Heart right ventricle (tissue), 16 donors: ENCODE data around the gene FKBP1B. TPM values are rescaled to one million over a fixed set of nuclear protein-coding genes. Genes with fewer than 3 reads are reported as not detected.

ENCODE experiments used
- ATAC-seq, 8 donors: fragments of 200-7000 bp; cut with Tn5 transposase; one replicate each; pipeline ENCODE4 v1.9.1; 2020; ENCODE audit warnings: mild to moderate bottlenecking in 8 of 8, moderate library complexity in 8 of 8, moderate number of reproducible peaks in 1 of 8
- DNase-seq, 2 donors: peaks; one replicate each; pipeline ENCODE4 v3.0.0-alpha.2; 2020
- H3K27ac ChIP-seq, 10 donors: fragments of 200-600 bp; sonication (generic) in 2 of 10; one replicate each; pipeline versions ENCODE4 v1.5.0 to v1.8.0; 2020 to 2022; ENCODE audit warnings: mild to moderate bottlenecking in 3 of 10
- H3K27me3 ChIP-seq, 7 donors: fragments of 200-600 bp; one replicate each; pipeline ENCODE4 v1.8.0; 2021 to 2022; ENCODE audit warnings: mild to moderate bottlenecking in 2 of 7
- H3K36me3 ChIP-seq, 9 donors: fragments of 200-600 bp; sonication (generic) in 1 of 9; one replicate each; pipeline versions ENCODE4 v1.5.0 to v1.8.0; 2020 to 2022; ENCODE audit warnings: mild to moderate bottlenecking in 2 of 9
- H3K4me1 ChIP-seq, 9 donors: fragments of 200-600 bp; sonication (generic) in 1 of 9; one replicate each; pipeline versions ENCODE4 v1.5.0 to v1.8.0; 2020 to 2022; ENCODE audit warnings: mild to moderate bottlenecking in 4 of 9
- H3K4me3 ChIP-seq, 10 donors: fragments of 200-600 bp; sonication (generic) in 2 of 10; one replicate each; pipeline versions ENCODE4 v1.5.0 to v1.8.0; 2020 to 2022; ENCODE audit warnings: mild to moderate bottlenecking in 7 of 10, moderate library complexity in 2 of 10
- H3K9me3 ChIP-seq, 11 donors: fragments of 200-600 bp in 10 of 11; sonication (generic) in 2 of 11; one replicate each; pipeline versions ENCODE4 v1.5.0 to v1.8.0; 2013 to 2022; ENCODE audit warnings: mild to moderate bottlenecking in 2 of 11, control low read depth in 1 of 11, moderate library complexity in 1 of 11
- WGBS, 2 donors: extraction: QIAGEN DNeasy Blood & Tissue Kit; methylation state at CpG; one replicate each; pipeline ENCODE4 v1.1.7; 2013; ENCODE audit warnings: inconsistent platforms in 1 of 2; 5-methylcytosine and 5-hydroxymethylcytosine counted together
- intact Hi-C, 10 donors: fragments of 100-400 bp; cut with DNase I; formaldehyde crosslinking; loops; one replicate each; pipeline versions ENCODE4 v1.11.1 to v1.14.2; 2022
- polyA plus RNA-seq, 2 donors: library from polyadenylated mRNA; stranded (reverse); fragments of 200-250 nt; gene quantifications; one replicate each; pipeline ENCODE4 v1.2.3, GENCODE V29; 2013
- total RNA-seq, 10 donors: library from RNA; stranded (reverse); fragmentation: NEBNext Ultra II Directional in 3 of 10; extraction: Animal tissue kit (Norgen Biotek cat#: 25700) in 3 of 10; gene quantifications; one replicate each; pipeline versions ENCODE4 v1.2.1 to v1.2.4, GENCODE V29; 2021 to 2023
- TF ChIP-seq, protein P1 (sequence below), 9 donors: fragments of 200-600 bp; sonication (generic) in 2 of 9; IDR thresholded peaks; one replicate each; pipeline versions ENCODE4 v1.5.0 to v1.8.0; 2021 to 2022; ENCODE audit warnings: antibody characterized with exemption in 9 of 9, mild to moderate bottlenecking in 5 of 9, moderate library complexity in 1 of 9
- donor health status: Arrhythmogenic right ventricular cardiomyopathy.
- donor health status: ischemic (EF 13 %, LVEDD 7.1; RV severe dilation, severe dysfunction).
- donor health status: healthy with polysubstance abuse.
- donor health status: DM: no; HTN: yes; CAD: no.
- donor health status: DM: no; HTN: no; CAD: no.
- donor health status: ischemic (EF 25% LVEDD 6.9; RV normal size, moderate dysfunction).
- donor health status: ischemic (EF 25% LVEDD 5.7; RV mildly dilated, moderate dysfunction).
- donor health status: healthy.
- donor health status: DM: yes; HTN: yes; CAD: no.
- donor health status: Ischemic cardiomyopathy.
- donor health status: ischemic (EF 35%, LVEDD 5.7; RV mildly dilated, moderate dysfunction).
- donor health status: nonischemic (EF 11% LVEDD 7.7; RV severe dilation, severe dysfunction).
- donor health status: DM: yes; HTN: yes; CAD: no.
- donor health status: PGD.
- donor health status: ischemic (EF 29% LVEDD 5.4; RV normal size, mild dysfunction).
- donor health status: nonischemic (EF 23%, LVEDD 6.1; RV moderate dilation, normal function).

FKBP1B gene
- total and polyA plus RNA-seq, 12 donors = 0.61 to 6.3 (median 1.7) TPM; not detected in 1

DNA sequence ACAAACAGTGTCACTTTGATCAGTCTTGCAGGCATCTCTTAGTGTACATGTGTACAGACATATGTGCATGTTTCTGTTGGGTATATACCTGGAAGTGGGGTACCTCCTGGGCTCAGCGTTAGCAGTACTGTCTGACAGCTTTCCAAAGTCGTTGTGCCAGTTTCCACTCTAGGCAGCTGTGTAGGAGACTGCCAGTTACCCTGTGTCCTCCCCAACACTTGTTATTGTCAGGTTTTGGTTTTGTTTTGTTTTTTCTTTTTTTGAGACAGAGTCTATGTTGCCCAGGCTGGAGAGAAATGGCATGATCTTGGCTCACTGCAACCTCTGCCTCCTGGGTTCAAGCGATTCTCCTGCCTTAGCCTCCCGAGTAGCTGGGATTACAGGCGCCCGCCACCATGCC, 6.2 kb downstream of the FKBP1B start:
- DNase-seq = no peak
- Histone ChIP-seq H3K4me1 (peaks cover 0 to 1% (median 0%) of the 10 kb centered on the region in 9 donors), H3K27me3 (no peaks in the 10 kb centered on the region), H3K36me3 (peaks cover 0 to 4% (median 0%) of the 10 kb centered on the region in 9 donors), H3K9me3 (peaks cover 0 to 4% (median 0%) of the 10 kb centered on the region in 11 donors), H3K27ac (no peak overlapping the region), H3K4me3 (no peak overlapping the region)
- WGBS, 2 donors = 90 to 94% methylated on average over 6 of the region's 6 CpGs
- intact Hi-C loops = loop anchor here in 1 of 10 donors (10.0 kb wide), 1 partner anchor 121 kb away; no protein-coding TSS in a partner anchor
- no peak for ATAC-seq
- TF ChIP-seq, protein P1, sequence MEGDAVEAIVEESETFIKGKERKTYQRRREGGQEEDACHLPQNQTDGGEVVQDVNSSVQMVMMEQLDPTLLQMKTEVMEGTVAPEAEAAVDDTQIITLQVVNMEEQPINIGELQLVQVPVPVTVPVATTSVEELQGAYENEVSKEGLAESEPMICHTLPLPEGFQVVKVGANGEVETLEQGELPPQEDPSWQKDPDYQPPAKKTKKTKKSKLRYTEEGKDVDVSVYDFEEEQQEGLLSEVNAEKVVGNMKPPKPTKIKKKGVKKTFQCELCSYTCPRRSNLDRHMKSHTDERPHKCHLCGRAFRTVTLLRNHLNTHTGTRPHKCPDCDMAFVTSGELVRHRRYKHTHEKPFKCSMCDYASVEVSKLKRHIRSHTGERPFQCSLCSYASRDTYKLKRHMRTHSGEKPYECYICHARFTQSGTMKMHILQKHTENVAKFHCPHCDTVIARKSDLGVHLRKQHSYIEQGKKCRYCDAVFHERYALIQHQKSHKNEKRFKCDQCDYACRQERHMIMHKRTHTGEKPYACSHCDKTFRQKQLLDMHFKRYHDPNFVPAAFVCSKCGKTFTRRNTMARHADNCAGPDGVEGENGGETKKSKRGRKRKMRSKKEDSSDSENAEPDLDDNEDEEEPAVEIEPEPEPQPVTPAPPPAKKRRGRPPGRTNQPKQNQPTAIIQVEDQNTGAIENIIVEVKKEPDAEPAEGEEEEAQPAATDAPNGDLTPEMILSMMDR (IDR thresholded peaks at IDR 0.05) = no peak

DNA sequence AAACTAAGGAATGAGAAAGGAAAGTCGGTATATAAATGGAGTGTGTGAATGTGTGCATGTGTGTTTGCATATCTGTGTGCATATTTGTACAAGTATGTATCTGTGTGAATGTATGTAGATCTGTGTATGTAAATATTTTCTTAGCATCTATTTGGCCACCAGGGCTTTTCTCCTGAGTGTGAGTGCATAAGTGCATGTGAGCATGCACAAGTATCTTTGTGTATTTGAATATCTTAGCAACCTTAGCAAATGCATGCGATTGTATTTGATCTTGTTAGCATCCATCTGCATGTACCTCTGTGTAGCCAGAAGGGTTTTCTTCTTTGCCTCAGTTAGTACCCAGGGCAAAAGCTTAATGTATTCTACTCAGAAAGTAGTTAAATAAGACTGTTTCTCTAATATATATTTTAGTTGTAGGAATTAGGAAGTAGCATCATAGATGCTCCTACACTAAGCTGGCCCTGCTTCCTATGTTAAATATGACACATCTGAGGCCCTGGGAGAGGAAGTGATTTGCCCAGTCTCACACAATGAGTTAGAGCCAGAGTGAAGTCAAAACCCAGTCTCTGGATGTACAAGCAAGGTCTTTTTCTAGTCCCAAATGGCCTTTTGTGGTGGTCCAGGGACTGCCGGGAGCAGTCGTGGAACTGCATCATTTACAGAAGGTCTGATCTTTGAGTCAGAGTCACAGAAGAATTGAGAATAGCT, 9.2 kb downstream of the FKBP1B start:
- ATAC-seq = no peak
- intact Hi-C loops = loop anchor here in 1 of 10 donors (10.0 kb wide), 1 partner anchor 124 kb away; no protein-coding TSS in a partner anchor
- Histone ChIP-seq H3K27ac (no peak overlapping the region), H3K4me3 (no peak overlapping the region), H3K27me3 (no peaks in the 10 kb centered on the region), H3K36me3 (peaks cover 0 to 6% (median 0%) of the 10 kb centered on the region in 9 donors), H3K4me1 (no peaks in the 10 kb centered on the region), H3K9me3 (peaks cover 0 to 4% (median 0%) of the 10 kb centered on the region in 11 donors)
- TF ChIP-seq, protein P1 (IDR thresholded peaks at IDR 0.05) = no peak
- 90 to 91% methylated on average over 4 of the region's 4 CpGs for WGBS, 2 donors
- DNase-seq = no peak

DNA sequence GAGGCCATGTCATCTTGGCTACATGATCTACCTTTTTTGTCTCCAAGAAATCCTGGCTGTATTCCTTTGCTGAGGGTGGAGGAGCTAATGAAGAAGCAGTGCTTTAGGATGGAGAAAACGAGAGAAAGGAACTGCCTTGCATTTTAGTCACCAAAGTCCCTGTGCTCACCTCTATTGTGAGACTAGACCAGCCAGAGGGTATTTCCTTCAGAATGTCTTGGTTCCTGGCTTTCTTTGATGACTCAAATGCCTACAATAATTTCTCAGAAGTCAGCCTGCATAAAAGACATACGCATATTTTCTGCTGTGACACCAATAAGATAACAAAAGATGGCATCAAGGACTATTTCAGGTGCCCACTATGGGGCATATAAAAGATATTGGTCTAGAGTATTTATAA, 15.8 kb downstream of the FKBP1B start:
- H3K9me3 ChIP-seq = no peaks in the 10 kb centered on the region
- H3K4me3 ChIP-seq = no peak overlapping the region
- H3K4me1 ChIP-seq = no peaks in the 10 kb centered on the region
- ATAC-seq = no peak
- H3K36me3 ChIP-seq = peaks cover 0 to 61% (median 20%) of the 10 kb centered on the region in 9 donors
- intact Hi-C loops = no loop called here
- no peaks in the 10 kb centered on the region for H3K27me3 ChIP-seq
- TF ChIP-seq, protein P1 (IDR thresholded peaks at IDR 0.05) = no peak
- WGBS, 2 donors = 82 to 84% methylated on average over 2 of the region's 2 CpGs
- no peak overlapping the region for H3K27ac ChIP-seq
- no peak for DNase-seq

DNA sequence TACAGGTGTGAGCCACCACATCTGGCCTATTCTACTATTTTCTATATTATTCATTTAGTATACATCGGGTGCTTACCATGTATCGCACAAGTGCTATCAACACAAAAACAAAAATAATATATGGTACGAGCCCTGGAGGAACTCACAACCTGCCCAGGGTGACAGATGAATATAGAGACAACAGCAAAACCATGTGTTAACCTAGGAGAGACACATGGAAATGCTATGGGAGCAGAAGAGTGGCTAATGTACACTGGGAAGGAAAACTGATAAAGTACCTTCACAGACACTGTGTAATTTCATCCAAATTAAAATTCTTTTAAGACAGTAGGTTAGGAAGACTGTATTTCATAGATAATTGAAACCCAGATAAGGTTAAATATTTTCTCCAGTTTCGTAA, 22.7 kb downstream of the FKBP1B start:
- DNase-seq (no peak), ATAC-seq (no peak)
- intact Hi-C loops = no loop called here
- no peak overlapping the region for H3K4me3 ChIP-seq
- peaks cover under 1 to 19% (median 15%) of the 10 kb centered on the region in 9 donors for H3K4me1 ChIP-seq
- TF ChIP-seq, protein P1 (IDR thresholded peaks at IDR 0.05) = no peak
- H3K27me3 ChIP-seq = no peaks in the 10 kb centered on the region
- WGBS, 2 donors = 84 to 93% methylated on average over 4 of the region's 4 CpGs
- H3K9me3 ChIP-seq = no peaks in the 10 kb centered on the region
- peaks cover 0 to 78% (median 15%) of the 10 kb centered on the region in 9 donors for H3K36me3 ChIP-seq
- H3K27ac ChIP-seq = no peak overlapping the region
